ENCODE measurements around the gene RCC1.

DNA sequence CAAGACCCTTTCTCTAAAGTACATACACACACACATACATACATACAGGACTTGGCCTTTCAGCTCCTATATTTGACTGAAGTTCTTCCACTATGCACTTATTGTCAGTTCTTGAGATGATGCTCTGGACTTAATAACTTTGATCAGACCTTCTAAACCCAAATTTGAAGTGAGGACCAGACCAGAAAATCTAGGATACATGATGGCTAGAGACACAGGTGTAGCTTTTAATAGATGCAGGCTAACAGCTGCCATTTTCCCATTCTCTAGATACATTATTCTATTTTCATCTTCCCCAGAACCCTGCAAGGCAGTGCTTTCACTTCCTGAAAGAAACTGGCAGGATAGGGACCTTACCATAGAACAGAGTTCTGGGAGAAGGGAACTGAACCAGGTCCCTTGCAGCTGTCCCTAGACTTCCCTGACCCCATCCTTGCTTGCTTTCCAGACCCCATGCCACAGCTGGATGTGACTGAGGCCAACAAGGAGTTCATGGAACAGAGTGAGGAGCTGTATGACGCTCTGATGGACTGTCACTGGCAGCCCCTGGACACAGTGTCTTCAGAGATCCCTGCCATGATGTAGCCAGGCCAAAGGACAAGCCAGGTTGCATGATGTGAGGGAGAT is 71.3 kb downstream of the RCC1 start:
- TF ChIP-seq CTCF (IDR thresholded peaks at IDR 0.05) (no peak), POLR2AphosphoS5 (IDR thresholded peaks at IDR 0.05; ENCODE audit: low read depth, low read length) (0 out of 2 replicates have a peak, but pooled peaks have one; percentile 21), SIN3A (IDR thresholded peaks at IDR 0.05; ENCODE audit: borderline replicate concordance, insufficient read depth, low read depth, low read length) (no peak)
- TF ChIP-seq, protein P1, sequence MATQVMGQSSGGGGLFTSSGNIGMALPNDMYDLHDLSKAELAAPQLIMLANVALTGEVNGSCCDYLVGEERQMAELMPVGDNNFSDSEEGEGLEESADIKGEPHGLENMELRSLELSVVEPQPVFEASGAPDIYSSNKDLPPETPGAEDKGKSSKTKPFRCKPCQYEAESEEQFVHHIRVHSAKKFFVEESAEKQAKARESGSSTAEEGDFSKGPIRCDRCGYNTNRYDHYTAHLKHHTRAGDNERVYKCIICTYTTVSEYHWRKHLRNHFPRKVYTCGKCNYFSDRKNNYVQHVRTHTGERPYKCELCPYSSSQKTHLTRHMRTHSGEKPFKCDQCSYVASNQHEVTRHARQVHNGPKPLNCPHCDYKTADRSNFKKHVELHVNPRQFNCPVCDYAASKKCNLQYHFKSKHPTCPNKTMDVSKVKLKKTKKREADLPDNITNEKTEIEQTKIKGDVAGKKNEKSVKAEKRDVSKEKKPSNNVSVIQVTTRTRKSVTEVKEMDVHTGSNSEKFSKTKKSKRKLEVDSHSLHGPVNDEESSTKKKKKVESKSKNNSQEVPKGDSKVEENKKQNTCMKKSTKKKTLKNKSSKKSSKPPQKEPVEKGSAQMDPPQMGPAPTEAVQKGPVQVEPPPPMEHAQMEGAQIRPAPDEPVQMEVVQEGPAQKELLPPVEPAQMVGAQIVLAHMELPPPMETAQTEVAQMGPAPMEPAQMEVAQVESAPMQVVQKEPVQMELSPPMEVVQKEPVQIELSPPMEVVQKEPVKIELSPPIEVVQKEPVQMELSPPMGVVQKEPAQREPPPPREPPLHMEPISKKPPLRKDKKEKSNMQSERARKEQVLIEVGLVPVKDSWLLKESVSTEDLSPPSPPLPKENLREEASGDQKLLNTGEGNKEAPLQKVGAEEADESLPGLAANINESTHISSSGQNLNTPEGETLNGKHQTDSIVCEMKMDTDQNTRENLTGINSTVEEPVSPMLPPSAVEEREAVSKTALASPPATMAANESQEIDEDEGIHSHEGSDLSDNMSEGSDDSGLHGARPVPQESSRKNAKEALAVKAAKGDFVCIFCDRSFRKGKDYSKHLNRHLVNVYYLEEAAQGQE (IDR thresholded peaks at IDR 0.05; ENCODE audit: insufficient read depth in 1 of 2, low read depth in 2 of 2, low read length in 1 of 2), result no peak

Measured in Panc1 (cell line).